Activated T-helper 2 cell treated with anti-CD3 and anti-CD28 coated beads, Interferon-gamma antibody, Interleukin-2, Interleukin-4, amounts not matched to agents 10 μg/mL and 5 μg/mL and 100 μg/mL, durations not matched to agents 14 hours and 24 hours and 36 hours (primary cell): ENCODE data around the gene UVRAG. TPM values are rescaled to one million over a fixed set of nuclear protein-coding genes. Genes with fewer than 3 reads are reported as not detected.

Experiments
- DNase-seq: peaks from one replicate; pipeline ENCODE4 v3.0.0; 2021; ENCODE audit warnings: low spot score
- H3K27ac Mint-ChIP-seq: one replicate; pipeline ENCODE4 v1.8.0; 2021; ENCODE audit warnings: mixed read lengths
- H3K27me3 Mint-ChIP-seq: one replicate; pipeline ENCODE4 v1.8.0; 2021; ENCODE audit warnings: low read depth, mixed read lengths
- H3K36me3 Mint-ChIP-seq: one replicate; pipeline ENCODE4 v1.8.0; 2021; ENCODE audit warnings: low read depth, mixed read lengths
- H3K4me1 Mint-ChIP-seq: one replicate; pipeline ENCODE4 v1.8.0; 2021; ENCODE audit warnings: low read depth, mixed read lengths
- H3K4me3 Mint-ChIP-seq: one replicate; pipeline ENCODE4 v1.8.0; 2021; ENCODE audit warnings: low read depth, mild to moderate bottlenecking, moderate library complexity, mixed read lengths
- H3K9me3 Mint-ChIP-seq: one replicate; pipeline ENCODE4 v1.8.0; 2021; ENCODE audit warnings: mixed read lengths
- intact Hi-C: fragments of 100-400 bp; cut with micrococcal nuclease; formaldehyde crosslinking; loops from one replicate; pipeline ENCODE4 v1.15.1; 2023
- total RNA-seq: library from RNA; stranded (reverse); gene quantifications from 2 replicates; pipeline ENCODE4 v1.2.3, GENCODE V29; 2022

The UVRAG gene
- total RNA-seq, 1 donor from 2014 or later = 23.3 TPM

DNA sequence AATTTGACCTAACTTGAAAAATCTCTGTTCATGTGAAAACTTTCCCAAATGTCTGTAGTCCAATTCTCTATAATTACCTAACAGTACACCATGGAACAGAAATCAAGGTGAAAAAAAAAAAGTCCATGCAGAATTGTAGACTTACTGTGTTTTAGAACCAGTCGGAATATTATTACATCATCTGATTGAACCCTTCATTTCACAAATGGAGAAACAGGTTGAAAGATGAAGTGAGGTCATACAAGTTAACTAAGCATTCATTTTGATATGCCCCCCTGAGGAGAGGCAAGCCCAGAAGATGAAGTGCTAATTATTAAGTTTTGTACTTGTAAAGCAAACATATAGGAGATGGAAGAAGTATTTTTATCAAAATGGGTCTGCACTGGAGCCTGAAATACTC lies 211.9 kb downstream of the UVRAG start:
- Mint-ChIP-seq H3K27ac (no peak overlapping the region), H3K4me3 (no peak overlapping the region), H3K9me3 (no peaks in the 10 kb centered on the region), H3K36me3 (peaks cover 21% of the 10 kb centered on the region), H3K27me3 (no peaks in the 10 kb centered on the region), H3K4me1 (peaks cover 8% of the 10 kb centered on the region)
- intact Hi-C loops = no loop called here
- no peak for DNase-seq

DNA sequence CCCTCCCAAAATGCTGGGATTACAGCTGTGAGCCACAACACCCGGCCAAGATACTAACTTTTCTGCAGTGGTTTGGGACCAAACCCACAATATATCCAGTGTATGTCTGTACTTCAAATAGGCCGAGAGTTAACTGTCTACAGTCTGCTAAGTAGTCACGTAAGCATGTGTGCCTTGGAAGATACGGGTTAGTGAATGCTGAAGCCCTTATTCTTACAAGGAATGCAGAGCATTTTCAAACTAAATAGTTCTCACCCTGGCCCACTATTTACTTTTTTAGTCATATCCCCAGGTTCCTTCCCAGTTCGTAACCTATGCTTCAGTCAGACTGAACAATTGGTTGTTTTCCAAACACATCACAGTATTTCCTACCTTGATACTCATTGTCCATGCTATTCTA lies 215.3 kb downstream of the UVRAG start:
- peaks cover 12% of the 10 kb centered on the region for H3K36me3 Mint-ChIP-seq
- H3K27me3 Mint-ChIP-seq = no peaks in the 10 kb centered on the region
- H3K4me1 Mint-ChIP-seq = peaks cover 2% of the 10 kb centered on the region
- no peaks in the 10 kb centered on the region for H3K9me3 Mint-ChIP-seq
- H3K27ac Mint-ChIP-seq = no peak overlapping the region
- intact Hi-C loops = no loop called here
- no peak overlapping the region for H3K4me3 Mint-ChIP-seq
- no peak for DNase-seq

DNA sequence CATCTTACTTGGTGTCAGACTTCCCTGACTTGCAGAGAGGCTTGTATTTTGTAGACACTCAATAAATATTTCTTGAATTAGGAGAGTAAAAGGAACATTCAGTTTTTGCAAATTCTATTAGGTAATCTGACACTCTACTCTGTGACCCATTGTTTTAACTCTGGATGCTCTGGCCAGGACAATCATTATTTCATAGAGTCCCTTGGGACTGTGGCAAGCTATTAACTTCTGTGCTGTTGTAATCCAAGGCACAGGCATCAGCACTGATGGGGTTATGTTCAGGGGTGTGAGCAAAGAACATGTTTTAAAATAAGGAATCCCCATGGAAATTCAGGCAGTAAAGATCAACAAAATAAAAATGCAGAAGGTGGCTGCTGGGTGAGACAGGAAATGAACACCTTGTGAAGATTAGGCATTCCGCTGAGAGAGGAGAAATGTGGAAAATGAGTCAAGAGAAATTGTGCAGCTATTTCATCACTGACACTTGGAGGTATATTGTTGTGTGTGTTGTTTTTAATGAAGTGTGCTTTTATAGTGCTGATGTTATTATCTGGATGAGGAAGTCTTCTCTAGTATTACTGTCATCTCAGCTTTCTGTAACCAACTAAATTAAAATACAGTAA lies 216.1 kb downstream of the UVRAG start:
- intact Hi-C loops = no loop called here
- DNase-seq = no peak
- H3K27ac Mint-ChIP-seq = no peak overlapping the region
- no peaks in the 10 kb centered on the region for H3K27me3 Mint-ChIP-seq
- H3K9me3 Mint-ChIP-seq = no peaks in the 10 kb centered on the region
- H3K4me1 Mint-ChIP-seq = peaks cover 2% of the 10 kb centered on the region
- H3K36me3 Mint-ChIP-seq = peaks cover 12% of the 10 kb centered on the region
- H3K4me3 Mint-ChIP-seq = no peak overlapping the region

DNA sequence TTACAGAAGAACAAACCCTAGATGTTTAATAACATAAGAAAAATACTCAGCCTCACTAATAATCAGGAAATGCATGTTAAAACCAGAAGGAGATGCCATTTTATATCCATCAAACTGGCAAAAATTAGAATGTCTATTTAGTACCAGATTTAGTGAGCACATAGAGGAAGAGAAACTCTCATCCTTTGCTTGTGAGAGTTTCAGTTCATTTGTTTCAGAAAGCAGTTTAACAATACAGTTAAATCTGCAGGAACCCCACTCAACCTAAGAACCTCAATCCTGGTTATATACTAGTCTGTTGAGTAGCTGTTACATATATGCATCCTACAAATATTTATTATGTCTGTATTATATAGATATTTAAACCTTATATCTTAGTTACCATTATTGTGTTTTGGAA lies 218.7 kb downstream of the UVRAG start:
- H3K27me3 Mint-ChIP-seq = no peaks in the 10 kb centered on the region
- no peaks in the 10 kb centered on the region for H3K9me3 Mint-ChIP-seq
- H3K4me3 Mint-ChIP-seq = no peak overlapping the region
- DNase-seq = no peak
- H3K4me1 Mint-ChIP-seq = peaks cover 2% of the 10 kb centered on the region
- intact Hi-C loops = no loop called here
- no peak overlapping the region for H3K27ac Mint-ChIP-seq
- peaks cover under 1% of the 10 kb centered on the region for H3K36me3 Mint-ChIP-seq

DNA sequence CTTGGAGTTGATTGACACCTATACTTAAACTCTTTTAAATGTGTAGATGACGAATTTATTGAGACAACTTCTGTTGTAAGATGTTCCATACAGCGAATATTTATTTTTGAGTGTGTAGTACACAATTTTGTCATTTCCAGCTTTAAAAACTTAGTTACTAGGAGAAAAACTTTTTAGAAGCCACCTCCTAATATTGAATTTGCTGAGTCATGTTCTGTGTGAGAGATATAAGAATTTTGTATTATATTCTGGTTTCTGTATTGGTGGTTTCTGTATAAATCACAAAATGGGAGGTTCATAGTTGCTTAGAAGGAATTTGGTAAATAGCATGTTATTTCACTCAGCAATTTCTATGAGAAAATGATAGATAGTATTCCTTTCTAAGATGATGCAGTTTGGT lies 220.0 kb downstream of the UVRAG start:
- DNase-seq = no peak
- Mint-ChIP-seq H3K27me3 (no peaks in the 10 kb centered on the region), H3K4me3 (no peak overlapping the region), H3K27ac (no peak overlapping the region), H3K36me3 (no peaks in the 10 kb centered on the region), H3K4me1 (peaks cover 4% of the 10 kb centered on the region), H3K9me3 (no peaks in the 10 kb centered on the region)
- intact Hi-C loops = no loop called here

DNA sequence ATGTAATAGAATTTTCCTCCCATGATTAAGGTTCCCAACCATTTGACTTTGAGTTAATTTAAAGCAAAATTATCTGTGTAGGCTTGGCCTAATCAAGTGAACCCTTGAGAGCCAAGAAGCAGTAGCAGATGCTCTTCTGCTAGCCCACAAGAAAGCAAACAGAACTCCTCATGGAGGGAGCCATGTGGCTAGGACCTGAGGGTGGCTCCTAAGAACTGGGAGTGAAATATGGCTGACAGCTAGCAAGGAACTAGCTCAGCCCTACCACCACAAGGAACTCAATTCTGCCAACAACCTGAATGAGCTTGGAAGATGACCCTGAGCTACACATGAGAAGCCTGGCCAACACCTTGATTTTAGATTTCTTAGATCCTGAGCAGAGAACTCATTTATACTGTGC lies 223.6 kb downstream of the UVRAG start:
- DNase-seq = no peak
- Mint-ChIP-seq H3K27me3 (no peaks in the 10 kb centered on the region), H3K4me1 (peaks cover 3% of the 10 kb centered on the region), H3K4me3 (no peak overlapping the region), H3K36me3 (no peaks in the 10 kb centered on the region), H3K27ac (no peak overlapping the region), H3K9me3 (no peaks in the 10 kb centered on the region)
- intact Hi-C loops = no loop called here

DNA sequence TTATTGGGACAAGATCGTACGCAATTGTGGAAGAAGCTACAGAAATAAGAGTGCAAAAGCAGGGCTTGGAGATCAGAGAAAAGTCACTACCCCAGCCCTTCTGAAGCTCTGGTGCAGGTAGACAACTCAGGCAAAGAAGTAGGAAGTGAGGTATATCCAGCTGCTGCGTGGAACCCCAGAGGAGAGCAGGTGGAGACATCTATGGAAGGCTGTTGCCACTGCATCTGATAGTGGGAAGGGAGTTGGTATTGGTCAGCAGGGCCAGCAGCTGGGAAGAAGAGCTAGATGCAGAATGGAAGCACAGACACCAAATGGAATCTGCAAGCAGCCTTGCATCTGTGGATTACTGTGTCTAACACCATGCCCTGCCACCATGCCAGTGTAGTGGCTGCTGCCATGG lies 226.2 kb downstream of the UVRAG start:
- Mint-ChIP-seq H3K9me3 (peaks cover 2% of the 10 kb centered on the region), H3K4me3 (no peak overlapping the region), H3K27me3 (no peaks in the 10 kb centered on the region), H3K27ac (no peak overlapping the region), H3K4me1 (peaks cover 2% of the 10 kb centered on the region), H3K36me3 (no peaks in the 10 kb centered on the region)
- DNase-seq = no peak
- intact Hi-C loops = no loop called here

DNA sequence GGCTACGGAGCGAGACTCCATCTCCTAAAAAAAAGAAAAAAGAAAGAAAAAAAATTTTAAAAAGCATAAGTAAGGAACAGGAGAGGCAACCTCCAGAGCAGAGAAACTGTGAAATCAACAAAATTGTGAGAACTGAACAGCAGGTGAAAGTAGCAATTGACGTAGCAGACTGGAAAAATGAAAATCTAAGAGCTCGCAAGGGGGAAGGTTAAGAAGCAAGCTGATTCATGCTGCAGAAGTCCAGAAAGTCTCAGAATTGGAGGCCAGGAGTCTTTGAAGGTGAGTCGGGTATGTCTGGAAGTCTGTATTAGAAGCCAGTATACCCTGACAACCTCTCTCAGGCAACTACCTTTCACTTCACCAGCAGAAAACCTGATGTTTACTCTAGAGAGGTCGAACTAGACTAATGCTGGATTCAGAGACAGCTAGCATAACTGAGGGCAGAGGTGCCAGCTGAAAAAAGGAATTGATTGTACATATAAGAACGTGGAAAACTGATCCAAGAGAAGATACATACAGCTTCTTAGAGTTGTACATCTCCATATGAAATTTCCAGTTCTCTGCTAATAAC lies 229.8 kb downstream of the UVRAG start:
- Mint-ChIP-seq H3K9me3 (peaks cover 37% of the 10 kb centered on the region), H3K4me3 (no peak overlapping the region), H3K36me3 (peaks cover 20% of the 10 kb centered on the region), H3K27me3 (no peaks in the 10 kb centered on the region), H3K27ac (no peak overlapping the region), H3K4me1 (no peaks in the 10 kb centered on the region)
- intact Hi-C loops = no loop called here
- DNase-seq = no peak

DNA sequence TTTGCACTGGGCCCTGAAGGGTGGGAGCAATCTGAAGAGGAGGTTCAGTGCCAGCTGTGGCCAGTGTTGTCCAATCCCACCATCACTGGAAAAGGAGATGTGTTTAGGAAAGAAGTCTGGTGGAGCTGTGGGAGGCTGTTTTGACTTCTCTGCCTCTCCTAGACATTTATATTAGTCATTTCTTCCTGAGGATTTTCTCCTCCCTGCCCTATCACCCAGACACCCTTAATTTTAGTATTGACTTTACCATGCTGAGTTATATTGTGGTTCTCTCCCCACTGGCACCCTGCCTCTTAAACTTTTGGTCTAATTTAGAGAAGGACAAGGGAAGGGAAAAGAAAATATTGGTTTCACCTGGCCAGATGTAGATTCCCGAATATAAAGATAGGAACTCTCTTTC lies 232.2 kb downstream of the UVRAG start:
- Mint-ChIP-seq H3K36me3 (peaks cover 20% of the 10 kb centered on the region), H3K27ac (no peak overlapping the region), H3K4me1 (no peaks in the 10 kb centered on the region), H3K27me3 (no peaks in the 10 kb centered on the region), H3K9me3 (peaks cover 38% of the 10 kb centered on the region), H3K4me3 (no peak overlapping the region)
- no peak for DNase-seq
- intact Hi-C loops = no loop called here

DNA sequence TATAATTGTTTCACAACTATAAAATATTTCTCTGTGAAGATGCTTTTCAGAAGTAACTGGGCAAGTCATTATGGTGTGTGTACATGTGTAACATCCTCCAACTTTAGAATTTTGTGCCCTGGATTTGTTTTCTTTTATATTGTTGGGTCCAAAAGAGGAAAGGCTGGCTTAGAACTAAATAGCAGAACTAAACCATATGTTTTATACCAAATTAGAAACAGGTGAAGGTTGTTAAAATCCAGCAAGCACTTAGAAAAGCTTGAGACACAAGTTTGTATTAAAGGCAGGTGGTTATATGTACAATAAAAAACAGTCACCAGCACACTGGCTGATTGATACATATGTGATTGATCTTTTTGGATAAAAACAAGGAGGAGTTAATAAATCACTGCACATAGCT lies 232.8 kb downstream of the UVRAG start:
- no peak for DNase-seq
- Mint-ChIP-seq H3K36me3 (peaks cover 20% of the 10 kb centered on the region), H3K9me3 (peaks cover 38% of the 10 kb centered on the region), H3K4me3 (no peak overlapping the region), H3K27ac (no peak overlapping the region), H3K27me3 (no peaks in the 10 kb centered on the region), H3K4me1 (no peaks in the 10 kb centered on the region)
- intact Hi-C loops = no loop called here

DNA sequence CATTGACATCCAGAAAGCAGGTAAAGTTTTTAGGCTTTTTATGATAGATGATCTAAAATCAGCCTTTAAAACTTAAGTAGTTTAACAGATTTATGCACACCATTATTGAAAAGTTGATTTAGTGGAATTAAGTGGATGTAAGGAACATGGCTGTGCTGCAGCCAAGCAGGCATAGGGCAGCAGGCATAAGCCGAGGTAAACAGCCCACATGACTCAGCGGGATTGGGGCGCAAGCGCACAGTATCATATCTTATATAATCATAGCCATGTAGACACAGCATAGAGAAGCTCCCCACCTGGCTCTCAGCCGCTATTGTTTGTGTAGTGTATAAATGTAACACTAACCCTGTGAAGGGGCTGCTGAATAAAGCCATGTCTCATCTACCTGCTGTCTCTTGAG lies 233.8 kb downstream of the UVRAG start:
- Mint-ChIP-seq H3K4me1 (no peaks in the 10 kb centered on the region), H3K4me3 (no peak overlapping the region), H3K9me3 (peaks cover 38% of the 10 kb centered on the region), H3K27me3 (no peaks in the 10 kb centered on the region), H3K27ac (no peak overlapping the region), H3K36me3 (peaks cover 20% of the 10 kb centered on the region)
- DNase-seq = no peak
- intact Hi-C loops = no loop called here

DNA sequence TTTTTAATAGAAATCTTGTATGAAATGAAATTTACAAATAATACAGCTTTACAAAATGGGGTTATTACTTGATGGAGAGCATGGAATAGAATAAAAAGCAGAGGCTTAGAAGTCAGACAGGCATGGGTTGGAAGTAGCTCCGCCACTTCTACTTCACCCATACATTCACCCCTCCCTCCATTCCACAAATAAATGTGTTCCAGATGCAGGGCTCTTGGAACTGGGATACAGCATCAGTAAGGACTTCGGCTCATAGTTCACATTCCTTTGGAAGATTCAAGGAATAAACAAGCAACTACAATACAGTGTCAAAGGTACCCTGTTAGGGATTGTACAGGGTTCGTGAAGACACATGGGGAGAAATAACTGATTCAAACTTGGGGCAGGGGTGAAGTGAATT lies 234.5 kb downstream of the UVRAG start:
- peaks cover 26% of the 10 kb centered on the region for H3K36me3 Mint-ChIP-seq

DNA sequence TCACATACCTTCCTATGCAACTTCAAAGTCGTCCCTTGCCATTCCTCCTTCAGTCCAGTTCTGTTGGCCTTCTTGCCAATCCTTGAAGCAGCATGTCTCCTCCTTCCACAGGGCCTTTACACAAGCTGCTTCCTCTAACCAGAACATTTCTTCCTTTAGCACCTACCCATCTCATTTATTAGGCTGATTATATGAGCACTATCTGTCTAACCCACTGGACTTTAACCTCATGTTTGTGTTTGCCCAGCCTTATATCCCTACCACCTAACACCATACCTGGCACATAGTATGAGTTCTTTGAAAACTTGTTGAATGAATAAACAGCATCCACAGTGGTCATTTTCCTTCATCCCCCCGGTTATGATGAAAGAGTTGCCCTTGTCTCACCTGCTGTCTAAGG lies 236.9 kb downstream of the UVRAG start:
- Mint-ChIP-seq H3K36me3 (peaks cover 26% of the 10 kb centered on the region), H3K4me3 (no peak overlapping the region), H3K27ac (no peak overlapping the region), H3K4me1 (no peaks in the 10 kb centered on the region), H3K9me3 (peaks cover 29% of the 10 kb centered on the region), H3K27me3 (no peaks in the 10 kb centered on the region)
- intact Hi-C loops = no loop called here
- no peak for DNase-seq

More for the DNA sequence above, 234.5 kb downstream of the UVRAG start:
- DNase-seq = no peak
- no peak overlapping the region for H3K4me3 Mint-ChIP-seq
- H3K4me1 Mint-ChIP-seq = no peaks in the 10 kb centered on the region
- H3K9me3 Mint-ChIP-seq = peaks cover 38% of the 10 kb centered on the region
- no peaks in the 10 kb centered on the region for H3K27me3 Mint-ChIP-seq
- no peak overlapping the region for H3K27ac Mint-ChIP-seq
- intact Hi-C loops = no loop called here

DNA sequence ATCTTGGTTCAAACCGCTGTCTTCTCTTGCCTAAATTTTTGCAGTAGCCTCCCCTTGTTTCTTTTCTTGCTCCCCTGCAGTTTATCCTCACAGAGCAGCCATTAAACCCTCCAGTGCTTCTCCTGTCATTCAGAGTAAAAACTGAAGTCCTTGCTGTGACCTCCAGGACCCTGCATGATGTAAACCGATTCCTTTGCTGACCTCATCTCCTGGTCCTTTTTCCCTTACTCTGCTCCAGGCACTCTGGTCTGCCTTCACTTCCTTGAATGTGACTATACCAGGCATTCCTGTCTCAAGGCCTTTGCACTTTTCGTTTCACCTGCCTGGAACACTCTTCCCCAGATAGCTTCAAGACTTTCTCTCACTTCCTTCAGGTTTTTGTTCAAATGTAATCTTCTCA lies 239.3 kb downstream of the UVRAG start:
- no peaks in the 10 kb centered on the region for H3K27me3 Mint-ChIP-seq
- DNase-seq = no peak
- H3K27ac Mint-ChIP-seq = no peak overlapping the region
- H3K4me3 Mint-ChIP-seq = no peak overlapping the region
- intact Hi-C loops = no loop called here
- H3K9me3 Mint-ChIP-seq = peaks cover 5% of the 10 kb centered on the region
- no peaks in the 10 kb centered on the region for H3K4me1 Mint-ChIP-seq
- peaks cover 7% of the 10 kb centered on the region for H3K36me3 Mint-ChIP-seq
